NCI-H748 (cell line): ENCODE data around the gene MBD3.

Experiments used
- DNase-seq: peaks from one replicate; lab custom pipeline; 2025; ENCODE audit not compliant: unreplicated experiment; lab: John Stamatoyannopoulos, UW

The MBD3 gene

DNA sequence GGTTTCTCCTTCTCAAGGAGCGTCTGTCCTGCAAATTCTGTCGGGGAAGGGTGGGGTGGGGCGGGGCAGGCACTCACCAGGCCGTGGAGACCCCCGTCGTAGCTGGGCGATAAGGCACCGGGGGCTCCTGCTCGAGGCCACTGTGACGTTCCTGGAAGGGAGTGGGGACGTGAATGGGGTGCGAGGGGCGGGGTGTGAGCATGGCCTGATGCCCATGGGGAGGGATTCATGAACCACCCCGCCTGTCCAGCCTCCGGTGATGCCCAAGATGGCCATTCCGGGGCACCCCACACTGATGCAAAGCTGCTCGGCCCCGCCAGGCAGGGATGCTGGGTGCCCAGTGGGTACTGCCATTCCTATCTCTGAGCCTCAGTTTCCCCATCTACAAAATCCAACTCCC, 27.0 kb upstream of the MBD3 start:
- no peak for DNase-seq

DNA sequence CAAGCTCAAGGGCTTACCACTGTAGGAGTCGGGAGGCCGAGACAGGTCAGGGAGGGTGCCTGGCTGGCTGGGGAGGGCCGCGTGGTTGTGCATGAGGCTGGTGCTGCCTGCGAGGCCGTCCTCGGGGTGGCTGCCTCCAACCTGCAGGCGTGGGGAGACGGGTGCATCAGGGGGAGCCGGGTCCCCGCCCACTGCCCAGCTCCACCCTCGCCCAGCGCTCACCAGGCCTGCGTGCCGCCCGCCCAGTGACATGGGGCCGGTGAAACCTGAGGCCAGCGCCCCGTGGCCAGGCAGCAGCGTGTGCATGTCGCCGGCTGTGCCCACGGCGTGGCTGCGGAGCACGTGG, 26.4 kb upstream of the MBD3 start:
- DNase-seq, result no peak

DNA sequence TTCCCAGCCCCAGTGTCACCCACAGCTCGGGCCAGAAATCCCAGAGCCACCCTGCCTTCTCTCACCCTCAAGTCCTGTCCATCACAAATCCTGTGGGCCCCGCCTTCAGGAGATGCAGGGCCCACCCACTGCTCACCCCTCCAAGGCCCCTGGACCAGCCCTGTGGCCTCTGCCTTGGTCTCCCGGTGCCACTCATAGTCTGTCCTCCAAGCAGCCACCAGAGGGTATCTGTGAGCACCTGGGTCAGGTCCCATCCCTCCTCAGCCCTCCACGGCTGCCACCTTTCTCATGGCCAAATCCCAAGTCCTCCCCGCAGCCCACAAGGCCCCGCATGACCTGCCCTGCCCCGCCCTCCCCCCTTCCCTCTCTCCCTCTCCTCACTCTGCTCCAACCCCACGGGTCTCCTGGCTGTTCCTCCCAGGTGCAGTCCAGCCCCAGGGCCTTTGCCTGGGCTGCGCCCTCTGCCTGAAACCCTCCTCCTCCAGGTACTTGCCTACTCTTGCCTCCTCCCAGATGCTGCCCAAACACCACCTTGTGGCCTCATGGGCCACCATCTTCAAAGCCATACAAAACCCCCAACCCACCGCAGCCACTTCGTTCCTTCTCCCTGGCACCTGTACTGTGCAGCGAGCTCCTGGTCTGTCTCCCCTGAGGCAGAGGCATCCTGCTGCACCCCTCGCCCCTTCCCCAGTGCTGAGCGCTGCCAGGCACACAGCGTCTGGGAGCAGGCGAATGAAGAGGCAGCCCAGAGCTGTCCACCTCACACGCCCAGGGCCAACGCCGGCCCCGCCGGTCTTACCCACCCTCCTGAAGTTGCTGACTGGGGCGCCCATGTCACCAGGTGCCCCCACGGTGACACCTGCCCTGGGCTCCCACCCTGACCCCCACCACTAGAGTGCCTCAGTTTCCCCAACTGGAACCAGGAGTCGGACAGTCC, 25.8 kb upstream of the MBD3 start:
- DNase-seq, result no peak

DNA sequence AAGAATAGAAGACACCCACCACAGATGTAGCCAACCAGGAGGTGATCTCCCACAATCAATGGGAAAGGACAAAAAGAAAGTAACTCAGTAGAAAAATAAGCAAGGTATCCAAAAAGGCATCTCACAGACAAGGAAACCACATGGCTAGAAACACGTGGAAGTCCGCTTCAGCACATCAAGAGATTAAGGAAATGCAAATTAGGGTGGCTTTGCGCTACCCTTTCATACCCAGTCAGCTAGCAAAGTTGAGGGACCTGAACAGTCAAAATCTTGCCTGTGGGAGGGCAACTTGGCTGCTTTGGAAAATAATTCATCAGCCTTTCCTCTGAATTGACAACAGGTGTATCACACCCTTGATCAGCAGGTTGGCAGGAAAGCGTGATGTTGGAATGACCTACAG, 24.2 kb upstream of the MBD3 start:
- DNase-seq, result no peak

DNA sequence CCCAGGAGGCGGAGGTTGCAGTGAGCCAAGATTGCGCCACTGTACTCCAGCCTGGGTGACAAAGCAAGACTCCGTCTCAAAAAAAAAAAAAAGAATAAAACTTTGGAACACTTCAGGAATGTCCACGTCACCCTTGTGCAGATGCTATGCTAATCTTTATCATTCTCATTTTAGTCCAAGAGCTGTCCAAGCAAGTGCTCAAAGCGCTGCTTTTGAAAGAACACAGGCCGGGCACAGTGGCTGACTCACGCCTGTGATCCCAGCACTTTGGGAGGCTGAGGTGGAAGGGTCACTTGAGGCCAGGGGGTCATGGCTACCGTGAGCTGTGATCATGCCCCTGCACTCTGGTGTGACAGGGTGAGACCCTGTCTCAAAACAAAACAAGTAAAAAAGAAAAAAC, 23.7 kb upstream of the MBD3 start:
- DNase-seq, result no peak

DNA sequence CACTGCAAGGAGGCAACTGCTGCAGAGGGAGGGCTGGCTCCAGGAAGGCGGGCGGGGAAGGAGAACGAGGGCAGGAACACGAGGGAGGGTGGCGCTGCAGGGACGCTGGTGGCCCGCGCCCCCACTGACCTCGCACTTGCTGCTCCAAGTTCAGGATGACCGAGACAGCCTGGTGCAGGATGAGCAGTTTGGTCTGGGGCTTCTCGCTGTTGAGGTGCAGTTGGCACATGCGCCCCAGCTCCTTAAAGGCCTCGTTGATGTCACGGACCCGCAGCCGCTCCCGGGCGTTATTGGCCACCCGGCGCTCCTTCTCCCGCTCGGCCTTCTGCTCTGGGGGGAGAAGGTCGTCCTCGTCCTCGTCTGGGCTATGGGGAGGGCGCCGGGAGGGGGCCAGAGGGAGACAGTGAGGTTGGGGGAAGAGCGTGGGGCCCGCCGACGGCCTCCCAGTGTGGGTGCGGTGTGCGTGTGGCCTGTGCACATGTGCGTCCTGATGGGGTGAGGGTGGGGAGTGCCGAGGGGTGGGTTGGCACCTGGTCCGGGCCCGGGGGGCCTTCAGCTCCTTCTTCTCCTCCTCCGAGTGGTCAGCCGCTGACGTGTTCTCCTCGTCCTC, 22.6 kb upstream of the MBD3 start:
- no peak for DNase-seq

DNA sequence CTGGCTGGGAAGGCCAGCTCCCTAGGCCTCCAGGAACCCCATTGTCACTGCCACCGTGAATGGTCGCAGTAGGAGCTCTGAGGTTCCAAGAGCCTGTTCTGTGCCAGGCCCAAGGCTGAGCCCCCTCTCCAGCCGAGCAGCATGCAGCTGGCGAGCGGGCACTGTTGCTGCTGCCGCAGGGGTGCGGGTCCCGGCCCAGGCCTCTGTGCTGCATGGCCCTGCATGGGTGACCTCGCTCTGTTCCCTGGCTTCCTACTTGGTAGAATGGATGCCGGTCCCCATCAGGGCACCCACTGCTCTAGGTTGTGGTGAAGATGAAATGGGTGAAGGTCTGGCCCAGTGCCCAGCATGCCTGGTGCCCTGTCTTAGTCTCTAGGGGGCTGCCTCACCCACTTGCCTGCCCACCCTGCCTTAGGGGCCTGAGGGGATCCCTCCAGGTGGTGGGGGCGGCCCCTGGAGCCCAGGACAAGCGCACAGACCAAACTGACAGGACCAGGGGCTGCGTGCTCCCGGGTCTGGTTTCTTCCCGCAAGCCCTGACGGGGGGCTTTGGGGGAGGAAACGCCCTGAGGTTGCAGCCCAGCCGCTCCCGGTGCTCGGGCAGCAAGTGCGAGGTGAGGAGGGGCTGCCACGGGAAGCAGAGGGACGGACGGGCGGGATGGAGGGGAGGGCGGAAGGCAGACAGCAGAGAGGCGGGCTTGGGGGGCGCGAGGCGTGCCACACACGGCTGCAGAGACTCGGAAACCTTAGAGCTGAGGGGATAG, 21.3 kb upstream of the MBD3 start:
- DNase-seq, result no peak

DNA sequence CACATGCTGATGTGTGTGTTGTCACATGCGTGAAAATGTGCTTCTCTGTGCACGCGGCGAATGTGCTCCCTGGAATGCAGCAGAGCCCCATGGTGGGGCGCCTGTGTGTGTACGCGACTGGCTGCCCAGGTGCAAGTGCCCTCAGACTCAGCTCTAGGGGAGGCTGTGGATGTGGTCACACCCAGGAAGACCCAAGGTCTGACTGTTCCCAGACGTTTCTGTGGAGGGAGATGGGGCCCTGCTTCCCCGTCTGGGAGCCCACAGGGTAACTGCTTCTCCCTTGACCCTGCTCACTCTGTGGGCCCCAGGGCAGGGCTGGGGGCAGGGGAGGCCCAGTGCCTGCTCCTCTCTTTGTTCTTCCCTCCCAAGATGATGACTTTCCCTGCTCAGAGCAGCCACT, 20.5 kb upstream of the MBD3 start:
- no peak for DNase-seq

DNA sequence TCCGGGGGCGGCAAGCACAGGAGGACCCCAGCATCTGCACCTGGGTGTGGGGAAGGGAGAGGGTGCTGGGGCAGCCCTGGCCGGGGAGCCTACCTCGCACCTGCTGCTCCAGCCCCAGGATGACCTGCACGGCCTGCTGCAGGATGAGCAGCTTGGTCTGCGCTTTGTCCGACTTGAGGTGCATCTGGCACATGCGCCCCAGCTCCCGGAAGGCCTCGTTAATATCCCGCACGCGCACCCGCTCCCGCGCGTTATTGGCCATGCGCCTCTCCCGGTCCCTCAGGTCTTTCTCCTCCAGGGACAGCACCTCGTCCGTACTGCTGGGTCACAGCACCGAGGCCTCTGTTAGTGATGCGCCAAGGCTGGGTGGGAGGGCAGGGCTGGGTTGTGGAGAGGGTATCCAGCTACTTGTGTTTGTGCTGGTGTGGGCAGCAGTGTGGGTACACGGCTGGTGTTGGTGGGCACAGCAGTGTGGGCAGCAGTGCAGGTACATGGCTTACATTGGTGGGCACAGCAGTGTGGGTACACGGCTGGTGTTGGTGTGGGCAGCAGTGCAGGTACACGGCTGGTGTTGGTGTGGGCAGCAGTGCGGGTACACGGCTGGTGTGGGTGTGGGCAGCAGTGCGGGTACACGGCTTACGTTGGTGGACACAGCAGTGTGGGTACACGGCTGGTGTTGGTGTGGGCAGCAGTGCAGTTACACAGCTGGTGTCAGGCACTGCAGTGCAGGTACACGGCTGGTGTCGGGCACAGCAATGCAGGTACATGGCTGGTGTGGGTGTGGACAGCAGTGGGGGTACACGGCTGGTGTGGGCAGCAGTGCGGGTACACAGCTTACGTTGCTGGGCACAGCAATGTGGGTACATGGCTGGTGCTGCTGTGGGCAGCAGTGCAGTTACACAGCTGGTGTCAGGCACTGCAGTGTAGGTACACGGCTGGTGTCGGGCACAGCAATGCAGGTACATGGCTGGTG, 19.7 kb upstream of the MBD3 start:
- no peak for DNase-seq

DNA sequence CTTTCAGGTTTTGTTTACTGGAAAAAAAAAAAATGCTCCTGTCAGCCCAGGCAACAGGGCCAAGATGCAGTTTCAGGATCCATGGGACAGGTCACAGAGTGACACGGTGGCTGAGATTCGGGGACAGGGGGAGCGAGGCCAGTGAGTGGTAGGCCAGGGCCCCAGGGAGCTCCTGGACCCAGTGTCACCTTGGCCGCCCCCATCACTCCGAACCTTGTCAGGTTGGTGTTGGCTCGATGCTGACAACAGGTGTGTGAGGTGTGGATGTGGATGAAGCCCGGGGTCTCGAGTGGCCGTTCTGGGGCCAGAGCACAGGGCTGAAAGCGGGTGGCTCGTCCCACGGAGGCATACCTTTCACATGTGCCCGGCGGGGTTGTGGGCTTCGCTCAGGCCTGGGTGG, 18.7 kb upstream of the MBD3 start:
- no peak for DNase-seq

DNA sequence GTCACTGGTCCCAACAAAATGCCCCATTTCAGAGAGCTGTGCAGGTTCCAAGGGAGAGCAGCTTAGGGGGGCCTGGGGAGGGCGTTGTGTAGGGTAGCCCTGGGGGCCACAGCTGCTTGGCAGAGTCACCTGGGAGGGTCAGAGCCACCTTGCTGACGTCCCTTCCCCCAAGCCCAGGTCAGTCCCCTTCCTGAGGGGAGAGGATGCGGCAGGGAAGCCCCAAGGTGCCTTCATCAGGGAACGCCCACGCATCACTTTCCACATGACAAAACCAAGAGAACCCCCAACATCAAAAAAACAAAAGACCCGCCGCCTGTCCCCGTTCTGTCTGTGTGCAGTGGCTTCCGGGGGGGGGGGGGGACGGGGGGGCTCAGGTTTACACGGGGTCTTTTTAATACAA, 17.9 kb upstream of the MBD3 start:
- no peak for DNase-seq

DNA sequence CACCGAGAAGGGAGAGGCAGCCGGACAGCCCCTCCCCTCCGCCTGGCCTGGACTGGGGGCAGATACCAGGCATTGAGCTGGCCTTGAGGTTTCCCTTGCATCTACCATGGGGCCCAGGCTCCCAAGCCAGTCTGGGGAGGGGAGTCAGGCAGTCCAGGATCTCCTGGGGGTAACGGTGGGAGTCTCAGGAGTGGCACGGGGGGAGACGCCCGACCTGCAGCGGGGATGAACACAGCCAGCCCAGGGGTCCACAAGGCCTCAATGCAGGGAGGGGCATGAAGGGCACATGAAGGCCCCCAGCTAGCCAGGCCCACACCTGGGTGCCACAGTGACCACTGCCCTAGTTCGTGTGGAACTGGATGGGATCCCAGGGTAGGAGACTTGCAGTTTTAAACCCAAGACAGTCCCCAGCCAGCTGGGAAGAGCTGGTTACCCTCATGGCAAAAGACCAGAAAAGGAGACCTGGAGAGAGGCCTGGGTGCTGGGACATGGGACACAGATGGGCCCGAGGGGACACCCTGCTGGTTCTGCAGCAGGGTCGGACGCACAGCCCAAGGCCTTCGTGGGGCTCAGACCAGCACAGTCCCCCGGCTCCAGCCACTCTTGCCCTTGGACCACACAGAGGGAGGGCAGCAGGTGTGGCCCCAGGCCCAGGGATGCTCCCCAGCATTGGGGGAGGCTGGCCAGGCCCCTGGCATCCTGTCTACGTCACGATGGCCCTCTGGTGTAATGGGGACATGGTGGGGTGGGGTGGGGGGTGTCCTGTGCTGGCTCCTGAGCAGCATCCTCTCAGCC, 17.2 kb upstream of the MBD3 start:
- no peak for DNase-seq

DNA sequence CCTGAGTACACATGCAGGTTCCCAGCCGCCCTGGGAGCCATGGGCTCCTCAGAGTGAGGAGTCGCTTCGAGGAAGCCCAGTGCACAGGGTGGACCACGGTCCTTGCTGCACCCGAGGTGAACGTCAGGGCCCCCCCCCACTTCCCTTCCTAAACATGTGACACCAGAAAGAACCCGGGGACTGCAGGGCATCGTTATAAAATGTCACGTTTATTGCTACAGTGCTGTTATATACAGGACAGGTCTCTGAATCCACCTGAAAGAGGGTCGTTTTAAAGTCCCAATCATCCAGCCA, 16.4 kb upstream of the MBD3 start:
- no peak for DNase-seq

DNA sequence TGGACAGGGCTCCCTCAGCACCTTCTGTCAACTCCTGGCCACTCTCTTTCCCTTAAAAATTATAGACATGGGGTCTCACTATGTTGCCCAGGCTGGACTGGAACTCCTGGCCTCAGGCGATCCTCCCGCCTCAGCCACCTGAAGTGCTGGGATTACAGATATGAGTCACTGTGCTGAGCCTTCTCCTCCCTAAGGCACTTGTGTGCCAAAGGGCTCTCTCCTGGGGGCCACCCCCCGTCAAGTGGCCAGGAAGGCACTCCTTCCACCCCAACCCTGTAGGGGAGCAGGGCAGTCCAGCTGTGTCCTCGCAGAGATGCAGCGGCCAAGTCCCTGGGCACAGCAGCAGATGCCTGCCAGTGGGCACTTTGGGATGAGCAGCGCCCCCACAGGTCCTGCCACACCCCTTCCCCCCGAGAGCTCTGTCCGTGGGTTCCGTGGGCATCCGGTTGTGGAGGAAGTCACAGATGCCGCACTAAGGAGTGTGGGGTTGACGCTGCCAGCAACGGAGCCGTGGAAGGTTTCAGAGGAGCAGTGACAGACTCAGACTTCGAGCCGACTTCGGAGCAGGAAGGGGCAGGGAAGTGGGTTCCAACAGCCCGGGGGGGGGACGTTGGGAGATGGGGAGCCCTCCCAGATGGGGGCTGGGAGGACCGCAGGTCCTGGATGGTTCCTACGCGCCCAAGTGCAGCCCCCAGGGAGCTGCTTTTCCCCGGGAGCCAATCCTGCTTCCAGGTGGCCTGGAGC, 15.9 kb upstream of the MBD3 start:
- DNase-seq, result no peak

DNA sequence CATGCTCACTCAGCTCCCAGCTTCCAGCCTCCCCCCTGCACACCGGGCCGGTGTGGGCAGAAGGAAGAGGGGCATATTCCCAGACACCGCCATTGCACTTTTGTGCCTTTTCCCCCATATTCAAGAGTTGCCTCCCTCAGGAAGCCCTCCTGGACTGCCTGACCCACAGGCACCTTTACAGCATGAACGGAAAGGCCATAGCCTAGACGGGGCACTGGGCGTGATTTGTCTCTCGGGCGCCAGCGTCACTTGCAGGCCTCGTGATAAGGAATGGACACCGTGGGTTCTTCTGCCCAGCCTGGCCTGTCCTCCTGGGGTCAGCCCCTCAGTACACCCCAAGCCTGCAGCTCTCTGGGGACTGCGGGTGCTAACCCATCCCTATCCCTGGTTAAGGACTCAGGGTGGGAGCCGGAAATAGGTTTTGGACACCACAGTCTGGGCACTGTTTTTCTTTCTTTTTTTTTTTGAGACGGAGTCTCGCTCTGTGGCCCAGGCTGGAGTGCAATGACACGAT, 13.5 kb upstream of the MBD3 start:
- DNase-seq, result no peak

DNA sequence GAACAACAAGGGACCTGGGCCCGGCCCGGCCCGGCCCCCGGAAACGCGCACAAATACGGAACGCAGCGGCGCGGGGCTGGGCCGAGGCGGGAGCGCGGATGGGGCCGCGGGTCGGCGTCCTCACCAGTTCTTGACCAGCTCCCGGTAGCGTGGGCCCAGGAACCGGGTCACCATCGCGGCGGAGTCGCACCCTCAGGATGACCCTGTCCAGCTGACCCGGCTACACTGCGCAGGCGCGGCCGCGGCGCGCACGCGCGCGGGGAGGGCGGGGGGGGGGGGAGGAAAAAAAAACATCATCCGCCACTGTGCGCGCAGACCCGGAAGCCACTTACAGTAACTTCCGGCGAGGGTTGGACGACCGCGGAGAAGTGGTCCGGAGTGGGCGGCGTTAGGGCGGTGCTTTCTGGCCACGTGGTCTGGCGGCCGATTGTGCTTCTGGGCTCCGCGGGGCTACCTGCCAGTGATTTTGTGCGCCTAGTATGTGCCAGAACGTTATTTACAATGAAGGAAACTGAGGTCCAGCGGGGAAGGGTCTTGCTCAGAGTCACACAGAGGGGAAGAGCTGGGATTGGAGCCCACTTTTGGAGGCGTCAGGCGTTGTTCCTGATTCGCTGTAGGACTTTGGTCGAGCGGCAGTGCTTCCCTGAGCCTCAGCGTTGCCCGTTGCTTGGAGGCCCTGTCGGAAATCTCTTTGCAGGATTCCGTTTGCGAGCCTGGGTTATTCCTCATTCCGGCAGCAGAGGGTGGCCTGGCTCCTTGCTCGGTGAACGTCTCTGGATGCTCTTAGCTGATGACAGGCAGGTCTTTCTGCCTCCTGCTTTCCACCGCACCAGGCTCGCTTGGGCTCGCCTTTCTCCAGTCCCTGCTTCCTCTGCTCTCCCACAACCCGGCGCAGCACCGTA, 12.8 kb upstream of the MBD3 start, which contains the start of gene UQCR11:
TSS of gene UQCR11 (minus strand) at position 227 of the 902 bp plus-strand sequence. CDS start at position 174, 53 bp downstream.
- peak; percentile 91 for DNase-seq

DNA sequence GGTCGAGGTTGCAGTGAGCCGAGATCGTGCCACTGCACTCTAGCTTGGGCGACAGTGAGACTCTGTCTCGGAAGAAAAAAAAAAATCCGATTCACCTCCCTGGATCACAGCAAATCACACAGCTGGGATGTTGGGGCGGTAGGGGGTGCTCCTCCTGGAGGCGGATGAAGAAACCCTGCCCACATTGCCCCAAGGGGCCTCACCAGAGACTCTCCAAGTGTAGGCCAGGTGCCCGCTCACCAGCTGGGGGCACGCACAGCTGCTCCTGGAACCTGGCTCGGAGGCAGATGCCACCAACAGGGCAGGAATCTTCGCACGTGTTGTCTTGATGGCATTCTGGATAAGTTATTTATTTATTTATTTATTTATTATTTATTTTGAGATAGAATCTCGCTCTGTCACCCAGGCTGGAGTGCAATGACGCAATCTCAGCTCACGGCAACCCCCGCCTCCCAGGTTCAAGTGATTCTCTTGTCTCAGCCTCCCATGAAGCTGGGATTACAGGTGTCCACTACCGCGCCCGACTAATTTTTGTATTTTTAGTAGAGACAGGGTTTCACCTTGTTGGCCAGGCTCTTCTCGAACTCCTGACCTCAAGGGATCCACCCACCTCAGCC, 9.5 kb upstream of the MBD3 start:
- no peak for DNase-seq

DNA sequence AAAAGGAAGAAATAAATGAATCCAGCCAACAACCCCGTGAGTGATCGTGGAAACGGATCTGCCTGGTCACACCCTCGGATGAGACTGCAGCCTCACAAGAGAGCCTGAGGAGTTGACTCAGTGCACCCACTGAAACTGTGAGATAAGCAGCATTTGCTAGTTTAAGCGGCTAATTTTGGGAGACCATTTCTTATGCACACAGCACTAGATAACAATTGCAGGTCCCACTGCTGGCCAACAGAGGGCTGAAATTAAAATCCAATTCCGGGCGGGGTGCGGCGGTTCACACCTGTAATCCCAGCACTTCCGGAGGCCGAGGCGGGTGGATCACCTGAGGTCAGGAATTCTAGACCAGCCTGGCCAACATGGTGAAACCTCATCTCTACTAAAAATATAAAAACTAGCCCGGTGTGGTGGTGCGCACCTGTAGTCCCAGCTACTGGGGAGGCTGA, 9.0 kb upstream of the MBD3 start:
- no peak for DNase-seq
